A673 (cell line): ENCODE results near the gene SLC9C2. TPM values are rescaled to one million over a fixed set of nuclear protein-coding genes. Genes with fewer than 3 reads are reported as not detected.

ENCODE experiments used
- BruUV-seq: library from RNA; stranded (reverse); fragments of 400-500 nt; replicated peaks from 2 replicates; lab custom pipeline; 2021; lab: Mats Ljungman, UMichigan
- CTCF ChIA-PET: fragments of 300-600 bp; sonication (Branson Sonifier 250); formaldehyde crosslinking; loops from one replicate; lab custom pipeline; 2022; ENCODE audit warnings: antibody characterized with exemption; lab: Charles Lee
- POLR2A ChIA-PET: fragments of 300-600 bp; sonication (Branson Sonifier 250); formaldehyde crosslinking; loops from one replicate; lab custom pipeline; 2022; ENCODE audit warnings: antibody characterized with exemption; ENCODE audit not compliant: low non-redundant PET; lab: Charles Lee
- DNase-seq: peaks from one replicate; pipeline ENCODE4 v3.0.0-alpha.2; 2015; ENCODE audit warnings: low spot score
- H3K27ac ChIP-seq: fragments of 200-600 bp; sonication (generic); 2 replicates; pipeline ENCODE4 v1.5.1; 2016; ENCODE audit warnings: mixed run types, low read depth, mild to moderate bottlenecking, mixed read lengths, antibody characterized with exemption, low read length; ENCODE audit not compliant: poor library complexity, severe bottlenecking
- H3K27me3 ChIP-seq: fragments of 200-600 bp; sonication (generic); replicated peaks from 2 replicates; pipeline ENCODE4 v1.6.1; 2017; ENCODE audit warnings: mixed run types, low read depth, mild to moderate bottlenecking, mixed read lengths, antibody characterized with exemption, low read length; ENCODE audit not compliant: insufficient read depth, poor library complexity
- H3K36me3 ChIP-seq: fragments of 200-600 bp; sonication (generic); 2 replicates; pipeline ENCODE4 v1.6.1; 2016; ENCODE audit warnings: mixed run types, mild to moderate bottlenecking, mixed read lengths, antibody characterized with exemption, low read length; ENCODE audit not compliant: insufficient read depth, poor library complexity, severe bottlenecking
- H3K4me1 ChIP-seq: fragments of 200-600 bp; sonication (generic); 2 replicates; pipeline ENCODE4 v1.6.1; 2017; ENCODE audit warnings: mixed run types, mild to moderate bottlenecking, mixed read lengths, antibody characterized with exemption, low read length; ENCODE audit not compliant: insufficient read depth, poor library complexity, severe bottlenecking
- H3K4me3 ChIP-seq: fragments of 200-600 bp; sonication (generic); 2 replicates; pipeline ENCODE4 v1.5.1; 2016; ENCODE audit warnings: low read depth, mixed run types, mild to moderate bottlenecking, mixed read lengths, low read length; ENCODE audit not compliant: poor library complexity, severe bottlenecking
- H3K9me3 ChIP-seq: fragments of 200-600 bp; sonication (generic); 2 replicates; pipeline ENCODE4 v1.6.1; 2016; ENCODE audit warnings: mixed run types, low read depth, mild to moderate bottlenecking, mixed read lengths, antibody characterized with exemption, low read length; ENCODE audit not compliant: poor library complexity, severe bottlenecking
- CTCF ChIP-seq: fragments of 300-800, 200-600 bp; sonication (generic); conservative IDR thresholded peaks from 2 replicates; pipeline ENCODE4 v1.5.1; 2017; ENCODE audit warnings: low read depth, mild to moderate bottlenecking, antibody characterized with exemption, low read length, moderate library complexity, mixed read lengths
- EZH2 ChIP-seq: fragments of 200-600 bp; sonication (generic); IDR thresholded peaks from 2 replicates; pipeline ENCODE4 v1.6.1; 2017; ENCODE audit warnings: borderline replicate concordance, low read depth, mild to moderate bottlenecking, mixed read lengths, antibody characterized with exemption, low read length; ENCODE audit not compliant: poor library complexity, severe bottlenecking
- intact Hi-C: fragments of 100-400 bp; cut with micrococcal nuclease; formaldehyde crosslinking; loops from one replicate; pipeline ENCODE4 v1.10.0; 2022; ENCODE audit not compliant: unreplicated experiment
- total RNA-seq: library from RNA; stranded (reverse); gene quantifications from 2 replicates; pipeline ENCODE4 v1.2.3, GENCODE V29; 2021

SLC9C2 gene
- total RNA-seq, 1 experiment from 2014 or later, result not detected

GRCh38 chr1:173545688-173546087 is 57.2 kb downstream of the SLC9C2 start:
- H3K4me1 ChIP-seq, result no peaks in the 10 kb centered on the region
- no peaks in the 10 kb centered on the region for H3K9me3 ChIP-seq
- H3K36me3 ChIP-seq, result no peaks in the 10 kb centered on the region
- no peak overlapping the region for H3K4me3 ChIP-seq
- H3K27me3 ChIP-seq, result no peaks in the 10 kb centered on the region
- no peak for TF ChIP-seq EZH2
- TF ChIP-seq CTCF, result no peak
- DNase-seq, result no peak
- no peak overlapping the region for H3K27ac ChIP-seq
- CTCF ChIA-PET, result interaction anchor here (0.7 kb wide), 1 partner anchor 15 kb away, joined by 3 read pairs; no protein-coding TSS in a partner anchor
- POLR2A ChIA-PET, result no interaction called here
- no TSS peak for BruUV-seq
- intact Hi-C loops, result no loop called here

- POLR2A ChIA-PET, result interaction anchor here (0.7 kb wide), 1 partner anchor 59 kb away, joined by 3 read pairs; no protein-coding TSS in a partner anchor
- CTCF ChIA-PET, result no interaction called here
Observed at GRCh38 chr1:173536223-173536622, 66.6 kb downstream of the SLC9C2 start.

GRCh38 chr1:173532237-173532636 is 70.6 kb downstream of the SLC9C2 start:
- intact Hi-C loops, result no loop called here
- TF ChIP-seq EZH2 (no peak), CTCF (no peak)
- Histone ChIP-seq H3K4me3 (no peak overlapping the region), H3K4me1 (no peaks in the 10 kb centered on the region), H3K27me3 (no peaks in the 10 kb centered on the region), H3K36me3 (no peaks in the 10 kb centered on the region), H3K27ac (no peak overlapping the region), H3K9me3 (no peaks in the 10 kb centered on the region)
- no TSS peak for BruUV-seq
- DNase-seq, result no peak
- POLR2A ChIA-PET, result interaction anchor here (0.6 kb wide), 1 partner anchor 19 kb away, joined by 13 read pairs; no protein-coding TSS in a partner anchor
- CTCF ChIA-PET, result no interaction called here

More at GRCh38 chr1:173536223-173536622, 66.6 kb downstream of the SLC9C2 start:
- intact Hi-C loops, result loop anchor here (5.0 kb wide), 1 partner anchor 51 kb away; no protein-coding TSS in a partner anchor
- no peak overlapping the region for H3K4me3 ChIP-seq
- no TSS peak for BruUV-seq
- no peak overlapping the region for H3K27ac ChIP-seq
- H3K27me3 ChIP-seq, result no peaks in the 10 kb centered on the region
- no peaks in the 10 kb centered on the region for H3K36me3 ChIP-seq
- TF ChIP-seq CTCF (no peak), EZH2 (no peak)
- H3K9me3 ChIP-seq, result no peaks in the 10 kb centered on the region
- no peaks in the 10 kb centered on the region for H3K4me1 ChIP-seq
- DNase-seq, result no peak
